Stimulated activated CD8-positive, alpha-beta memory T cell treated with anti-CD3 and anti-CD28 coated beads, Interleukin-12 subunit alpha, Interleukin-12 subunit beta, amount 100 ng/mL, for 1 hour (primary cell): Measurements from ENCODE around the gene FASTKD3.

Source experiments
- DNase-seq: peaks from one replicate; pipeline ENCODE4 v3.0.0-alpha.2; 2020; ENCODE audit warnings: low read depth

Gene FASTKD3

GRCh38 chr5:7878381-7878873, 9.6 kb upstream of the FASTKD3 start:
- DNase-seq, result no peak

- DNase-seq, result no peak
Observed at GRCh38 chr5:7877851-7878250, 9.0 kb upstream of the FASTKD3 start.

- DNase-seq, result no peak
Observed at GRCh38 chr5:7876867-7877266, 8.0 kb upstream of the FASTKD3 start.

GRCh38 chr5:7875151-7875550, 6.3 kb upstream of the FASTKD3 start:
- no peak for DNase-seq

GRCh38 chr5:7874639-7875038, 5.8 kb upstream of the FASTKD3 start:
- DNase-seq, result no peak

- DNase-seq, result no peak
Observed at GRCh38 chr5:7873216-7873615, 4.4 kb upstream of the FASTKD3 start.

GRCh38 chr5:7872517-7873130, 3.8 kb upstream of the FASTKD3 start:
- DNase-seq, result no peak

- DNase-seq, result no peak
Observed at GRCh38 chr5:7871653-7872052, 2.8 kb upstream of the FASTKD3 start.

GRCh38 chr5:7869474-7870136, 774 bp upstream of the FASTKD3 start:
- DNase-seq, result no peak

- DNase-seq, result no peak
Observed at GRCh38 chr5:7868427-7868772, 431 bp downstream of the FASTKD3 start.

GRCh38 chr5:7867260-7867659, 1.6 kb downstream of the FASTKD3 start:
- DNase-seq, result no peak

- no peak for DNase-seq
Observed at GRCh38 chr5:7866196-7866595, 2.6 kb downstream of the FASTKD3 start.

- no peak for DNase-seq
Observed at GRCh38 chr5:7857926-7858632, 10.8 kb downstream of the FASTKD3 start.

- DNase-seq, result no peak
Observed at GRCh38 chr5:7857361-7857760, 11.5 kb downstream of the FASTKD3 start.

GRCh38 chr5:7856855-7857254, 12.0 kb downstream of the FASTKD3 start:
- DNase-seq, result no peak

- no peak for DNase-seq
Observed at GRCh38 chr5:7855611-7856010, 13.2 kb downstream of the FASTKD3 start.

GRCh38 chr5:7852988-7853387, 15.8 kb downstream of the FASTKD3 start:
- DNase-seq, result no peak

GRCh38 chr5:7852542-7852941, 16.3 kb downstream of the FASTKD3 start:
- no peak for DNase-seq

- DNase-seq, result no peak
Observed at GRCh38 chr5:7851617-7852289, 17.1 kb downstream of the FASTKD3 start.

GRCh38 chr5:7851240-7851592, 17.6 kb downstream of the FASTKD3 start:
- DNase-seq, result no peak

GRCh38 chr5:7850395-7851239, 18.2 kb downstream of the FASTKD3 start, which contains the start of gene CFAP90:
CFAP90 (minus strand) TSS chr5:7851133; CDS start chr5:7851021, 112 bp downstream.
- no peak for DNase-seq
